ENCODE measurements around the gene HEPN1.

HEPN1 gene

GRCh38 chr11:124953753-124954589, 34.9 kb downstream of the HEPN1 start, which contains the start of gene CCDC15 (continued):
- TF ChIP-seq MZF1 (tag by site-specific recombination; IDR thresholded peaks at IDR 0.05; ENCODE audit: borderline replicate concordance) (peak; percentile 93; the same call in 1 of the 2 replicates), ZNF791 (tag by site-specific recombination; IDR thresholded peaks at IDR 0.05) (no peak), ZBTB48 (tag by site-specific recombination; IDR thresholded peaks at IDR 0.05) (no peak), ZNF660 (tag by site-specific recombination; IDR thresholded peaks at IDR 0.05) (0 out of 2 replicates have a peak, but pooled peaks have one; percentile 47), ZNF501 (tag by site-specific recombination; IDR thresholded peaks at IDR 0.05) (no peak; the same call in 1 of the 2 replicates), KLF16 (tag by site-specific recombination; IDR thresholded peaks at IDR 0.05) (peak; percentile 71), ZNF629 (tag by site-specific recombination; IDR thresholded peaks at IDR 0.05) (peak; percentile 59), KLF1 (tag by site-specific recombination; IDR thresholded peaks at IDR 0.05) (0 out of 2 replicates have a peak, but pooled peaks have one; percentile 30), ZNF600 (tag by site-specific recombination; IDR thresholded peaks at IDR 0.05) (peak; percentile 70; the same call in 1 of the 2 replicates), SALL2 (tag by site-specific recombination; IDR thresholded peaks at IDR 0.05; ENCODE audit: borderline replicate concordance) (no peak), ZNF777 (tag by site-specific recombination; IDR thresholded peaks at IDR 0.05; ENCODE audit: borderline replicate concordance) (no peak), ZNF645 (tag by site-specific recombination; IDR thresholded peaks at IDR 0.05) (no peak), ZNF280C (tag by site-specific recombination; IDR thresholded peaks at IDR 0.05) (no peak), KLF8 (tag by site-specific recombination; IDR thresholded peaks at IDR 0.05) (peak; percentile 75; the same call in 1 of the 2 replicates), ZBTB8A (tag by site-specific recombination; IDR thresholded peaks at IDR 0.05) (peak; percentile 82), ZNF692 (tag by site-specific recombination; IDR thresholded peaks at IDR 0.05) (no peak)
- TF ChIP-seq, protein P1, sequence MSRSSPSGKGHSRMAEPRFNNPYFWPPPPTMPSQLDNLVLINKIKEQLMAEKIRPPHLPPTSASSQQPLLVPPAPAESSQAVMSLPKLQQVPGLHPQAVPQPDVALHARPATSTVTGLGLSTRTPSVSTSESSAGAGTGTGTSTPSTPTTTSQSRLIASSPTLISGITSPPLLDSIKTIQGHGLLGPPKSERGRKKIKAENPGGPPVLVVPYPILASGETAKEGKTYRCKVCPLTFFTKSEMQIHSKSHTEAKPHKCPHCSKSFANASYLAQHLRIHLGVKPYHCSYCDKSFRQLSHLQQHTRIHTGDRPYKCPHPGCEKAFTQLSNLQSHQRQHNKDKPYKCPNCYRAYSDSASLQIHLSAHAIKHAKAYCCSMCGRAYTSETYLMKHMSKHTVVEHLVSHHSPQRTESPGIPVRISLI (tag by site-specific recombination; IDR thresholded peaks at IDR 0.05) = no peak
- TF ChIP-seq, protein P2, sequence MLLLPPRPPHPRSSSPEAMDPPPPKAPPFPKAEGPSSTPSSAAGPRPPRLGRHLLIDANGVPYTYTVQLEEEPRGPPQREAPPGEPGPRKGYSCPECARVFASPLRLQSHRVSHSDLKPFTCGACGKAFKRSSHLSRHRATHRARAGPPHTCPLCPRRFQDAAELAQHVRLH (tag by site-specific recombination; IDR thresholded peaks at IDR 0.05) = no peak

DNA sequence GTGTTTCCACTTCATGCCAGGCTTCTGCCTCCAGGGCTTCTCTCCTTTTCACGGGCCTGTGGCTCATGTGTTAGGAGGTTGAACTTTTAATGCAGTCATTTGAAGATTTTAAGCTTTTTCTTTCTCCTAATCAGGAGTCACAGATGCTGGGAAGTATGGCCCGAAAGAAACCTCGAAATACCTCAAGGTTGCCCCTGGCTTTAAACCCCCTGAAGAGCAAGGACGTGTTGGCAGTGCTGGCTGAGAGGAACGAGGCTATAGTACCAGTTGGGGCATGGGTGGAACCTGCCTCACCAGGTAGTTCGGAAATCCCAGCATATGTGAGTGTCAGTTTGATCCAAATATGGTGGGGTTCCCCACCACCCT, 35.5 kb downstream of the HEPN1 start:
- CTCF ChIA-PET = interaction anchor here (0.6 to 1.1 kb wide), 3 partner anchors 66 to 187 kb away, joined by 3 to 4 read pairs (median 3); no protein-coding TSS in a partner anchor
- TF ChIP-seq ZNF311 (tag by site-specific recombination; IDR thresholded peaks at IDR 0.05; ENCODE audit: borderline replicate concordance) = no peak
- no peak for TF ChIP-seq ZFP41 (tag by site-specific recombination; IDR thresholded peaks at IDR 0.05; ENCODE audit: borderline replicate concordance)
- TF ChIP-seq ZNF777 (tag by site-specific recombination; IDR thresholded peaks at IDR 0.05; ENCODE audit: borderline replicate concordance) = no peak
- 0 out of 2 replicates have a peak, but pooled peaks have one; percentile 21 for TF ChIP-seq ZNF366 (tag by site-specific recombination; conservative IDR thresholded peaks at IDR 0.05)
- peak overlapping the region; percentile 75 for H3K4me3 ChIP-seq (ENCODE audit: low read depth, low read length)
- POLR2A ChIA-PET = interaction anchor here (1.4 to 1.9 kb wide), 2 partner anchors 78 to 436 kb away, joined by 3 to 18 read pairs; no protein-coding TSS in a partner anchor
- H3K27ac ChIP-seq (ENCODE audit: extremely low read depth, low read depth, low read length) = peak overlapping the region; percentile 47; the same call in 1 of the 2 replicates
- peaks cover 0 to 8% of the 10 kb centered on the region in 2 experiments; a peak in 1 of 3 replicates for H3K36me3 ChIP-seq (ENCODE audit: control insufficient read depth in 2 of 2, insufficient read depth in 1 of 2, low read length in 2 of 2)
- H3K4me1 ChIP-seq (ENCODE audit: control insufficient read depth, insufficient read depth, low read length) = no peaks in the 10 kb centered on the region; the same call in 1 of the 2 replicates
- H3K9me3 ChIP-seq (ENCODE audit: control insufficient read depth, insufficient read depth, low read depth, low read length) = no peaks in the 10 kb centered on the region
